K562 (cell line): ENCODE results near the gene AVPR1B. TPM values are rescaled to one million over a fixed set of nuclear protein-coding genes. Genes with fewer than 3 reads are reported as not detected.

Source experiments
- CREB1 ChIP-seq, 2 experiments: sonication (generic) in 1 of 2; formaldehyde crosslinking in 1 of 2; IDR thresholded peaks; 2 replicates each; pipeline versions ENCODE4 v1.6.1 to v1.8.0; 2012 to 2022; ENCODE audit warnings: inconsistent platforms in 1 of 2, mild to moderate bottlenecking in 1 of 2, missing genetic modification reagents in 1 of 2, moderate library complexity in 1 of 2
- CTBP1 ChIP-seq: fragments of 450-650 bp; IDR thresholded peaks from 2 replicates; pipeline ENCODE4 v1.6.1; 2016; ENCODE audit warnings: borderline replicate concordance
- ELF4 ChIP-seq: fragments of 450-650 bp; formaldehyde crosslinking; IDR thresholded peaks from 2 replicates; pipeline ENCODE4 v1.4.0; 2022; ENCODE audit warnings: missing genetic modification characterization
- JUN ChIP-seq, 2 experiments: sonication (generic) in 1 of 2; formaldehyde crosslinking in 1 of 2; IDR thresholded peaks; 2 replicates each; pipeline versions ENCODE4 v1.6.1 to v1.8.0; 2012 to 2022; ENCODE audit warnings: borderline replicate concordance in 2 of 2, mild to moderate bottlenecking in 2 of 2, improper control_type of control experiment in 1 of 2, low read depth in 1 of 2, low read length in 1 of 2, missing genetic modification reagents in 1 of 2
- KHSRP ChIP-seq: fragments of 450-650 bp; IDR thresholded peaks from 2 replicates; pipeline ENCODE4 v1.6.1; 2017
- MBD1 ChIP-seq: fragments of 250-450 bp; sonication (Bioruptor Pico); IDR thresholded peaks from 2 replicates; pipeline ENCODE4 v1.8.0; 2022; ENCODE audit warnings: inconsistent platforms
- MCM3 ChIP-seq: fragments of 450-650 bp; IDR thresholded peaks from 2 replicates; pipeline ENCODE4 v1.6.1; 2016
- NONO ChIP-seq, 2 experiments: fragments of 200-400 bp in 1 of 2; fragments of 450-650 bp in 1 of 2; formaldehyde crosslinking in 1 of 2; IDR thresholded peaks; 2 replicates each; pipeline ENCODE4 v1.6.1; 2017; ENCODE audit warnings: low read depth in 2 of 2, mild to moderate bottlenecking in 2 of 2, moderate library complexity in 2 of 2, low read length in 1 of 2
- RAD51 ChIP-seq: fragments of 450-650 bp; IDR thresholded peaks from 2 replicates; pipeline ENCODE4 v1.7.1; 2016; ENCODE audit warnings: low read depth, mild to moderate bottlenecking, borderline replicate concordance
- SMARCE1 ChIP-seq: fragments of 450-650 bp; IDR thresholded peaks from 2 replicates; pipeline ENCODE4 v1.7.1; 2016; ENCODE audit warnings: mild to moderate bottlenecking
- VEZF1 ChIP-seq: fragments of 200-800 bp; sonication (Bioruptor generic); IDR thresholded peaks from 2 replicates; pipeline ENCODE4 v1.6.1; 2017; ENCODE audit warnings: missing genetic modification characterization, missing compliant biosample characterization
- YY1 ChIP-seq, 3 experiments: IDR thresholded peaks; 2 replicates each; pipeline ENCODE4 v1.6.1; 2011; ENCODE audit warnings: low read length in 2 of 3, mild to moderate bottlenecking in 2 of 3, moderate library complexity in 2 of 3, borderline replicate concordance in 1 of 3, control low read depth in 1 of 3, low read depth in 1 of 3; ENCODE audit not compliant: insufficient read depth in 3 of 3, insufficient replicate concordance in 2 of 3, control insufficient read depth in 1 of 3, insufficient read length in 1 of 3; ENCODE audit errors: extremely low read depth in 1 of 3
- ZHX1 ChIP-seq: fragments of 150-350 bp; conservative IDR thresholded peaks from 2 replicates; pipeline ENCODE4 v1.6.1; 2014; ENCODE audit warnings: low read length
- ZNF274 ChIP-seq: IDR thresholded peaks from 2 replicates; pipeline ENCODE4 v1.6.1; 2011; ENCODE audit warnings: low read depth, mild to moderate bottlenecking, low read length, moderate library complexity, borderline replicate concordance
- ZNF766 ChIP-seq: fragments of 200-800 bp; sonication (Bioruptor generic); conservative IDR thresholded peaks from 2 replicates; pipeline ENCODE4 v1.6.1; 2016; ENCODE audit warnings: missing genetic modification characterization, missing compliant biosample characterization
- polyA plus RNA-seq, 8 experiments: library from polyadenylated mRNA; depleted of rRNA in 4 of 8; stranded (reverse) in 5 of 8; unstranded in 3 of 8; fragments of >200 nt; fragmentation: Nextera tagmentation in 2 of 8; fragmentation: Illumina TruSeq in 1 of 8; extraction: Ambion mirVana in 2 of 8; extraction: Trizol in 1 of 8; gene quantifications; 2 replicates each; pipeline versions ENCODE4 v1.2.1 to v1.2.3, GENCODE V29; 2011 to 2014; ENCODE audit warnings: inconsistent platforms in 1 of 8, missing spikeins in 1 of 8
- total RNA-seq, 7 experiments: library from RNA; depleted of rRNA in 6 of 7; stranded (reverse); fragments of >200 nt in 6 of 7; fragmentation: Illumina TruSeq in 2 of 7; extraction: Trizol in 2 of 7; gene quantifications; 2 replicates each; pipeline versions ENCODE4 v1.2.1 to v1.2.3, GENCODE V29; 2011 to 2021; ENCODE audit warnings: low replicate concordance in 1 of 7

The AVPR1B gene
- total and polyA plus RNA-seq, 9 of the 15 experiments (the other 6 are each of a cell fraction or from before 2014, with no cell fraction given): not detected

GRCh38 chr1:206080026-206080820 lies 37.0 kb downstream of the AVPR1B start (continued):
- TF ChIP-seq ZHX1 (no peak), SMARCE1 (no peak), VEZF1 (peak; percentile 56; the same call in 1 of the 2 replicates), NONO (IDR thresholded peaks at IDR 0.05; ENCODE audit: low read depth in 2 of 2, low read length in 1 of 2) (no peak), YY1 (IDR thresholded peaks at IDR 0.05; ENCODE audit: borderline replicate concordance in 1 of 3, control insufficient read depth in 1 of 3, extremely low read depth in 1 of 3, insufficient read depth in 3 of 3, insufficient read length in 1 of 3, insufficient replicate concordance in 2 of 3, low read depth in 1 of 3, low read length in 2 of 3) (no peak), KHSRP (no peak), ZNF766 (CRISPR knock-in tag) (0 out of 2 replicates have a peak, but pooled peaks have one; percentile 35), RAD51 (no peak), CREB1 (IDR thresholded peaks at IDR 0.05) (no peak), CREB1 (CRISPR knock-in tag; IDR thresholded peaks at IDR 0.05) (no peak), MCM3 (no peak), CTBP1 (0 out of 2 replicates have a peak, but pooled peaks have one; percentile 32), ELF4 (no peak), JUN (IDR thresholded peaks at IDR 0.05; ENCODE audit: borderline replicate concordance, low read depth, low read length) (no peak), JUN (CRISPR knock-in tag; IDR thresholded peaks at IDR 0.05; ENCODE audit: borderline replicate concordance) (no peak), ZNF274 (no peak), MBD1 (CRISPR knock-in tag) (no peak)
